K562 (cell line): ENCODE measurements around the gene SERPINH1. TPM values are rescaled to one million over a fixed set of nuclear protein-coding genes. Genes with fewer than 3 reads are reported as not detected.

Experiments
- ATAC-seq: fragments of 200-7000 bp; cut with Tn5 transposase; 3 replicates; pipeline ENCODE4 v1.9.1; 2020; ENCODE audit warnings: moderate library complexity
- BruUV-seq: library from RNA; stranded (reverse); fragments of 400-500 nt; replicated peaks from 2 replicates; lab custom pipeline; 2021; lab: Mats Ljungman, UMichigan
- CTCF ChIA-PET: fragments of 300-600 bp; formaldehyde crosslinking; extraction: SDS; loops from one replicate; lab custom pipeline; 2021; ENCODE audit warnings: low intra/inter-chr PET ratio; lab: Yijun Ruan, JAX
- POLR2A ChIA-PET: fragments of 300-600, 350-650 bp; sonication (Branson Sonifier 250); formaldehyde crosslinking; extraction: SDS; loops from one replicate; lab custom pipeline; 2021; ENCODE audit warnings: antibody characterized with exemption, inconsistent platforms; lab: Yijun Ruan, JAX
- DNase-seq, 4 experiments: peaks; one replicate each; pipeline versions ENCODE4 v3.0.0 to v3.0.0-alpha.2; 2011 to 2018; ENCODE audit warnings: low spot score in 3 of 4, mixed read lengths in 3 of 4; ENCODE audit errors: extremely low read depth in 1 of 4
- FAIRE-seq: peaks from 2 replicates; lab custom pipeline; 2011; peaks lifted over from hg19 to GRCh38; lab: Jason Lieb, UNC
- H2AFZ ChIP-seq: 2 replicates; pipeline ENCODE4 v1.6.0; 2011; ENCODE audit warnings: low read depth, low read length, control low read depth, inconsistent platforms
- H3K27ac ChIP-seq: fragments of 200-600 bp; 3 replicates; pipeline ENCODE4 v1.8.0; 2011; ENCODE audit warnings: low read depth, mild to moderate bottlenecking, control low read depth, inconsistent platforms, low read length, moderate library complexity, mixed read lengths; ENCODE audit errors: extremely low read depth
- H3K27me3 ChIP-seq, 2 experiments: fragments of 300-600 bp in 1 of 2; 2 replicates in 1 of 2; 3 replicates in 1 of 2; pipeline versions ENCODE4 v1.6.0 to v1.8.0; 2011; ENCODE audit warnings: inconsistent platforms in 2 of 2, low read length in 2 of 2, mild to moderate bottlenecking in 1 of 2, mixed read lengths in 1 of 2, moderate library complexity in 1 of 2; ENCODE audit not compliant: control insufficient read depth in 2 of 2, insufficient read depth in 2 of 2
- H3K36me3 ChIP-seq: fragments of 300-600 bp; 3 replicates; pipeline ENCODE4 v1.8.0; 2011; ENCODE audit warnings: mild to moderate bottlenecking, low read length, inconsistent platforms; ENCODE audit not compliant: control insufficient read depth, insufficient read depth
- H3K4me1 ChIP-seq, 2 experiments: fragments of 200-600 bp in 1 of 2; replicated peaks in 1 of 2; 2 replicates in 1 of 2; 3 replicates in 1 of 2; pipeline versions ENCODE4 v1.5.1 to v1.8.0; 2011; ENCODE audit warnings: inconsistent platforms in 2 of 2, low read length in 2 of 2, mild to moderate bottlenecking in 1 of 2, mixed read lengths in 1 of 2, moderate library complexity in 1 of 2; ENCODE audit not compliant: control insufficient read depth in 2 of 2, insufficient read depth in 2 of 2
- H3K4me2 ChIP-seq: 2 replicates; pipeline ENCODE4 v1.6.1; 2011; ENCODE audit warnings: low read length, control low read depth, inconsistent platforms, mixed read lengths; ENCODE audit not compliant: insufficient read depth
- H3K4me3 ChIP-seq: fragments of 200-600 bp; sonication (generic), shearing (Covaris generic); 2 replicates; pipeline ENCODE4 v1.5.1; 2016; ENCODE audit warnings: control low read depth, inconsistent platforms
- H3K79me2 ChIP-seq: fragments of 200-600 bp; 3 replicates; pipeline ENCODE4 v1.8.0; 2011; ENCODE audit warnings: low read length, inconsistent platforms; ENCODE audit not compliant: control insufficient read depth, insufficient read depth
- H3K9ac ChIP-seq, 2 experiments: 2 replicates each; pipeline versions ENCODE4 v1.6.0 to v1.6.1; 2011; ENCODE audit warnings: low read depth in 2 of 2, low read length in 2 of 2, control low read depth in 1 of 2, inconsistent platforms in 1 of 2, mild to moderate bottlenecking in 1 of 2, mixed read lengths in 1 of 2; ENCODE audit not compliant: insufficient read depth in 1 of 2
- H3K9me1 ChIP-seq: one replicate; pipeline ENCODE4 v1.6.0; 2011; ENCODE audit warnings: inconsistent platforms, mild to moderate bottlenecking, low read length, moderate library complexity; ENCODE audit not compliant: control insufficient read depth, insufficient read depth
- H3K9me3 ChIP-seq: replicated peaks from 2 replicates; pipeline ENCODE4 v1.5.1; 2011; ENCODE audit warnings: low read depth, low read length, inconsistent platforms; ENCODE audit not compliant: control insufficient read depth, insufficient read depth
- H4K20me1 ChIP-seq: replicated peaks from 2 replicates; pipeline ENCODE4 v1.6.1; 2011; ENCODE audit warnings: low read length, inconsistent platforms, mixed read lengths; ENCODE audit not compliant: control insufficient read depth, insufficient read depth
- MEIS2 ChIP-seq: fragments of 450-650 bp; IDR thresholded peaks from 2 replicates; pipeline ENCODE4 v1.6.1; 2014; ENCODE audit warnings: mild to moderate bottlenecking; ENCODE audit not compliant: partially characterized antibody
- MLLT1 ChIP-seq, 2 experiments: fragments of 450-650 bp; IDR thresholded peaks; 2 replicates each; pipeline ENCODE4 v1.6.1; 2016
- RBFOX2 ChIP-seq: fragments of 200-400 bp; formaldehyde crosslinking; IDR thresholded peaks from 2 replicates; pipeline ENCODE4 v1.6.1; 2017; ENCODE audit warnings: low read depth, mild to moderate bottlenecking, low read length, moderate library complexity
- ZC3H4 ChIP-seq: sonication (generic); formaldehyde crosslinking; IDR thresholded peaks from 2 replicates; pipeline ENCODE4 v1.9.0; 2021; ENCODE audit warnings: missing genetic modification reagents, borderline replicate concordance
- ZNF561 ChIP-seq: fragments of 450-650 bp; formaldehyde crosslinking; conservative IDR thresholded peaks from 2 replicates; pipeline ENCODE4 v1.4.0; 2020; ENCODE audit warnings: mild to moderate bottlenecking, moderate library complexity
- WGBS: fragments of 100-300 bp; shearing (Covaris generic); methylation state at CpG from one replicate; pipeline ENCODE4 v1.1.6; 2016; ENCODE audit warnings: low coverage, mixed read lengths; ENCODE audit not compliant: insufficient coverage; ENCODE audit errors: missing lambda C conversion rate; 5-methylcytosine and 5-hydroxymethylcytosine counted together
- in situ Hi-C: fragments of 300-500 bp; cut with MboI; formaldehyde crosslinking; loops from 4 replicates; pipeline ENCODE4 v1.15.0; 2018; ENCODE audit warnings: inconsistent platforms, mixed read lengths
- intact Hi-C: fragments of 100-400 bp; cut with micrococcal nuclease; formaldehyde crosslinking; loops from 2 replicates; pipeline ENCODE4 v1.14.2; 2022
- polyA plus RNA-seq, 8 experiments: library from polyadenylated mRNA; depleted of rRNA in 4 of 8; stranded (reverse) in 5 of 8; unstranded in 3 of 8; fragments of >200 nt; fragmentation: Nextera tagmentation in 2 of 8; fragmentation: Illumina TruSeq in 1 of 8; extraction: Ambion mirVana in 2 of 8; extraction: Trizol in 1 of 8; gene quantifications; 2 replicates each; pipeline versions ENCODE4 v1.2.1 to v1.2.3, GENCODE V29; 2011 to 2014; ENCODE audit warnings: inconsistent platforms in 1 of 8, missing spikeins in 1 of 8
- total RNA-seq, 7 experiments: library from RNA; depleted of rRNA in 6 of 7; stranded (reverse); fragments of >200 nt in 6 of 7; fragmentation: Illumina TruSeq in 2 of 7; extraction: Trizol in 2 of 7; gene quantifications; 2 replicates each; pipeline versions ENCODE4 v1.2.1 to v1.2.3, GENCODE V29; 2011 to 2021; ENCODE audit warnings: low replicate concordance in 1 of 7

Gene SERPINH1
- total and polyA plus RNA-seq, 9 of the 15 experiments (the other 6 are each of a cell fraction or from before 2014, with no cell fraction given), result 2.8 to 106 (median 67.9) TPM

DNA sequence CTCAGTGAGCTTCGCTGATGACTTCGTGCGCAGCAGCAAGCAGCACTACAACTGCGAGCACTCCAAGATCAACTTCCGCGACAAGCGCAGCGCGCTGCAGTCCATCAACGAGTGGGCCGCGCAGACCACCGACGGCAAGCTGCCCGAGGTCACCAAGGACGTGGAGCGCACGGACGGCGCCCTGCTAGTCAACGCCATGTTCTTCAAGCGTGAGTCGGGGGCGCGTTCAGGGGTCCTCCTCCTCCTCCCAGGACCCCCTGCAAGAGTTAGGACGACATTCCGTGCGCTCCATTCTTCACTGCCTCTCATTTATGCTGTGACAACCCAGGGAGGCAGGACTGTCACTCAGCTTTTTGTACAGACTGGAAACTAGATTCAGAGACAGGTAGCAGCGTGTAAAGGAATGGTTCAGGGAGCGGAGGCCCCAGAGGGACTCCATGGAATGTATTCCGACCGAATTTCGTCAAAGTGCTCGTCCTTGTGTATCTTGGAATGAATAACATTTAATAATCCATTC is 4.8 kb downstream of the SERPINH1 start:
- no peak overlapping the region for H3K27ac ChIP-seq
- WGBS, result 96% methylated on average over 15 of the region's 34 CpGs
- CTCF ChIA-PET, result no interaction called here
- TF ChIP-seq ZNF561 (no peak), ZC3H4 (CRISPR knock-in tag) (peak; percentile 48; the same call in 1 of the 2 replicates), MLLT1 (IDR thresholded peaks at IDR 0.05) (peak in 1 of 2 experiments; percentile 66; a peak in 1 of 4 replicates), RBFOX2 (peak; percentile 38), MEIS2 (no peak)
- TF ChIP-seq, all 486 proteins: peak for 3
- Histone ChIP-seq H3K9me3 (no peaks in the 10 kb centered on the region), H3K27me3 (no peaks in the 10 kb centered on the region), H3K79me2 (peaks cover 41% of the 10 kb centered on the region), H4K20me1 (no peaks in the 10 kb centered on the region), H3K4me2 (no peak overlapping the region), H3K4me3 (no peak overlapping the region), H3K9ac (no peak overlapping the region), H3K4me1 (peaks cover 17 to 40% of the 10 kb centered on the region in 2 experiments; a peak in 4 of 5 replicates), H2AFZ (no peak overlapping the region), H3K36me3 (peaks cover 77% of the 10 kb centered on the region), H3K9me1 (peaks cover 4% of the 10 kb centered on the region)
- intact Hi-C loops, result no loop called here
- DNase-seq (no peak), FAIRE-seq (no peak), ATAC-seq (no peak)
- POLR2A ChIA-PET, result interaction anchor here (0.6 to 10.5 kb wide), 5 partner anchors 6 to 875 kb away, joined by 3 to 115 read pairs (median 3); no protein-coding TSS in a partner anchor
- BruUV-seq, result no TSS peak
- in situ Hi-C loops, result no loop called here
